Activated T-helper 9 cell treated with anti-CD3 and anti-CD28 coated beads, Interleukin-2, amount 50 U/mL, for 16 hours (primary cell): Measurements from ENCODE around the gene EFEMP2.

ENCODE experiments used
- DNase-seq: peaks from one replicate; pipeline ENCODE4 v3.0.0-alpha.2; 2020; ENCODE audit warnings: low read depth

The EFEMP2 gene

DNA sequence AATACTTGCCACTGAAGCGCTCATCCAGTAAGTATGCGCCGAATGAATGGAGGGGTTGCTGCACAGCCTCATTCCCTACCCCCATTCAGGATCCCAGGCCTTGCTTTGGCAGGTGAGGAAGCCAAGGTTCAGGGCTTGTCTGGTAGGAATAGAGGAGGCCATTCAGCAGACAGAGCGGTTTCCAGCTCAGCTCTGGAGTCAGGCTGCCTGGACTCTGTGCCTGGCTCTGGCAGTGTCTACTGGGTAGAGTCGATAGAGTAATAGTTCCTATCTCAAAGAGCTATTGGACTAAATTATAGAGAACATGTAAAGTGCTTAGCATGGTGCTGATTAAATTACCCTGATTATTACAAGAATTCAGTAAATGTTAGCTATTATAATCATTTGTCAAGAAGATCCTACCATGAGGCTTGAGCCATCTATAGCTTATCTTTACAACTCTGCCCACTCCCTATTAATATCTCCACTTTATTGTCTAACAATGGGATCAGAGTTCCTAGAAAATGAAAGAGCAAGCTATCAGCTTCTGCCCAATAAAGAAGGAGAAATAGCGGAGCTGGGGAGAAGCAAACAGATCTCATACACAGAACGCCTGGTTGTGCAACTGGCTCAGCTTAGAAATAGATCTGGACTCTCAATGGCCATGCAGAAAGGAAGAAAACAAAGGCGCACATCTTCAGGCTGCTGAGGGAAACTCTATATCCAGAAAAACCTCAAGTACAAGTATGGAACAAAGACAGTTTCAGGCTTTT is 45.4 kb downstream of the EFEMP2 start:
- no peak for DNase-seq

DNA sequence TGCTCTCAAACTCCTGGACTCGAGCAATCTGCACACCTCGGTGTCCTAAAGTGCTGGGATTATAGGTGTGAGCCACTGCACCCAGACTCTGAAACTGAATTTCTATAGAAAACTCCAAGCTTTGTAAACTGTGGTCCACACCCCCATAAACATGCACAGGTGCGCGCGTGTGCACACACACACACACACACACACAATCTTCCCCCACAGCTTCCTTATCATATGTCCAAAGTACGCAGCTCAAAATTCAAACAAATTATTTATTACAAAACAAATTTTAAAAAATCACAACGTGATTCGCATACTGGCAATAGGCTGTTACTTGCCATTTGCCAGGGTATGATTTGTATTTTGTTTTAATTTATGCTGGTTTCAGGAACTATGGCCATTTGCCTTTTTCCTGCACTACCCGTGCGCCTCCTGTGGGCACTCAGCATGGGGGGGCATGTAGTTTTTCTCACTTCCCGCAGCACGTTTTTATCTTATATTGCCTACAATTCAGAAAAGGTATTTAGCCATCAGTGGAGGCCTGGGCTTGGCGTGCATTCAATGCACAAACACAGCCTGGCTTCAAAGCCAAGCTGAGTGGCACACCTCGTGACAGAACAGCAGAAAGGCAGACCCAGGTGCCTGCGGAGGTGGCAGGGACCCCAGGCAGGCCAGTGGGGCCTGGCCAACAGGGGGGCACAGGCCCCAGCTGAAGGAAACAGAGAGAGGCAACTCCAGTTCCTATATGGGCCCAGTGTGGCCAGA is 49.6 kb downstream of the EFEMP2 start:
- DNase-seq = no peak

DNA sequence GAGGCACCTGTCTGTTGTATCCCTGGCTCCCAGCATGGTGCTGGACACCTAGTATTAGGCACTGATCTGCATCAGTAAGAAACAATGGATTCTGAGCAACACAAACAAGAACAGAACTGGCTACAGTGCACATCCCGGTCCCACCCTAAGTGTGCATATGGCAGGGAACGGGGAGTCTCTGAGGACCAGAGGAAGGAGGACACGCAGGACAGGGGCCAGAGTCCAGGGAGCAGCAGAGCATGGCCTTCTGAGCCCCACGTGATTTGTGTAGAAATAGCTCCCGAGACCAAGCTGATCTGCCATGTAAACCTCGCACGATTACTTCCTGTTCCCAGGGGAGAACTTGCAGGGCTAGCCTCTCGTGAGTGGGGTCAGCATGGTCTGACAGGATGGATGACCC is 51.5 kb downstream of the EFEMP2 start:
- no peak for DNase-seq

DNA sequence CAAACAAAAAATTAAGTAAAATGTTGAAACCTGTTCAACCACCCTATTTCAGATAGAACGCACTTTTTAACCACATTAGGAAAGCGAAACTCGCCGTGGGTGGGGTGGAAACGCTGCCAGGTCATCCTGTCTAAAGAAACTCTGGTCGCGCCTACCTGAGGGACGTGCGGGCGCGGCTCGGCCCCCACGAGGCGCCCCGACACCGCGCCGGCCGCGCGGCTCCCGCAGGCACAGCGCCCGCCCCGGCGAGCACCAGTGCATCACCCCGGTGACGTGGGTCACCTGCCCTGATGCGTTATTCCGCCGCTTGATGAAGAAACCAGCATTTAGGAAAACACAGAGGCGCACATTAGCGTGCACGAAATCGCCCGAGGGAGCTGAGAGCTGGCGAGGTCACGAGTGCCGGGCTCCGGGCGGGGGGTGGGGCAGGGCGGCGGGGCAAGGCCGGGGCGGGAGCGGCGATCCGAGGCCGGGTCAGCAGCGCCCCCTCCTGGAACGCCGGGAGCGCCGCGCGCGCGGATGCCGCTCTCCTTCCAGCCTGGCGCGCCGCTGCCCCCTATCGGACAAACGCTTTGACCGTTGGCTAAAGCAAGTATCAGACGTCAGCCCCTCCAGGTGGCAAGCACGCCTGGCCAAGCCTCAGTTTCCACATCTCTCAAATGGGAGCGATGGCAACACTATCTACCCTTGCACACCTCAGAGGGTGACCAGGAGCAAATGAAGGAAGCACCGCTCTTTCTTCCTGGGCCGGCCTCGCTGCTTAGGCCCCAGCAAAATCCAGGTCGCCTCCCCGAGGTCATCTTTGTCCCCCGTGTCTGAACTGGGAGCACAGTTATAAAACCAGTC is 54.5 kb downstream of the EFEMP2 start:
- peak; percentile 93 for DNase-seq

DNA sequence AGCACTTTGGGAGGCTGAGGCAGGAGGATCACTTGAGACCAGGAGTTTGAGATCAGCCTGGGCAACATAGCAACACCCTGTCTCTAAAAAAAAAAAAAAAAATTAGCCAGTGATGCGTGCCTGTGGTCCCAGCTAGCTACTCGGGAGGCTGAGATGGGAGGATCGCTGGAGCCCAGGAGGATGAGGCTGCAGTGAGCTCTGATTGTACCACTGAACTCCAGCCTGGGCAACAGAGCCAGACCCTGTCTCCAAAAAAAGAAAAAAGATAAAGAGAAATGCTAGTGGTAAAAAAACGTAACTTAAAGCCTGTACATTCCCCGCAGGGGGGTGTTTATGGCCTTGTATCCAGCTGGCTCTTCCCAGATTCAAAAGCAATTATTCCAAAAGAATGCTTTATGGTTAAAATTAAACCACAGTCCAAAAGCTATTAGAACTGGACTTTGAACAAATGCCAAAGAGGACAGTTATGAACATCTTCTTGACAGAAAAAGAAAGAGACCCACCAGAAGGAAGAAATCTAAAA is 55.2 kb downstream of the EFEMP2 start:
- DNase-seq = no peak

DNA sequence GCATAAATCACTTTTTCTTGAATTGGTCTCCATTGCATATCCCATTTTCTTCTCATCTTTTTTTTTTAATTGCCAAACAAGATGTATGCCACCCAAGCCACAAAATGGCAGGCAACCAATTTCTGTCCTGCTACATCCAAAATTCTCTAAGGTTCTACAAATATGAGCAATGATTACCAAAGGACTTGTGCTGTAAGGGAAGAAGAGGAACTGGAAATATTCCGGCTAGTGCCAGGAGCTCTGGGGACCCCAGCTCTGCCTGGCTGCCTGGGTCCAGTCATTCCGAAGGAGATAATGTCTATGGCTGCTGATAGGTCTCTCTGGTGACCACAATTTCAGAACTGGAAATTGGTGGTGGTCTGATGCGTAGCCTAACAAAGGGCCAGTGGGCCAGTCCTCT is 55.9 kb downstream of the EFEMP2 start:
- DNase-seq = no peak
